Activated CD4-positive, alpha-beta memory T cell treated with anti-CD3 and anti-CD28 coated beads for 36 hours (primary cell): ENCODE data around the gene PRAMEF5. TPM values are rescaled to one million over a fixed set of nuclear protein-coding genes. Genes with fewer than 3 reads are reported as not detected.
"Not testable (repeated sequence)": the region's sequence is repeated elsewhere in the genome, so short reads cannot be mapped to it uniquely, and the experiment has no call there.

Source experiments
- CTCF ChIA-PET: fragments of 350-600 bp; sonication (Branson Sonifier 250); formaldehyde crosslinking; loops from one replicate; lab custom pipeline; 2021; ENCODE audit warnings: antibody characterized with exemption, inconsistent platforms; lab: Charles Lee
- POLR2A ChIA-PET: fragments of 350-600 bp; sonication (Branson Sonifier 250); formaldehyde crosslinking; loops from one replicate; lab custom pipeline; 2021; ENCODE audit warnings: antibody characterized with exemption; lab: Charles Lee
- DNase-seq: peaks from one replicate; pipeline ENCODE4 v3.0.0-alpha.2; 2020
- H3K27ac Mint-ChIP-seq: one replicate; pipeline ENCODE4 v1.8.0; 2021; ENCODE audit warnings: mixed read lengths
- H3K27me3 Mint-ChIP-seq: one replicate; pipeline ENCODE4 v1.8.0; 2021; ENCODE audit warnings: mixed read lengths
- H3K36me3 Mint-ChIP-seq: one replicate; pipeline ENCODE4 v1.8.0; 2021; ENCODE audit warnings: mixed read lengths
- H3K4me1 Mint-ChIP-seq: one replicate; pipeline ENCODE4 v1.8.0; 2021; ENCODE audit warnings: low read depth, mixed read lengths
- H3K4me3 Mint-ChIP-seq: one replicate; pipeline ENCODE4 v1.8.0; 2021; ENCODE audit warnings: mild to moderate bottlenecking, mixed read lengths
- H3K9me3 Mint-ChIP-seq: one replicate; pipeline ENCODE4 v1.8.0; 2021; ENCODE audit warnings: mixed read lengths
- intact Hi-C: fragments of 100-400 bp; cut with micrococcal nuclease; formaldehyde crosslinking; loops from one replicate; pipeline ENCODE4 v1.15.1; 2023
- total RNA-seq, 2 experiments: library from RNA; stranded (reverse); gene quantifications; one replicate each; pipeline ENCODE4 v1.2.3, GENCODE V29; 2021

The PRAMEF5 gene
- total RNA-seq, 2 experiments from 2014 or later = not detected

DNA sequence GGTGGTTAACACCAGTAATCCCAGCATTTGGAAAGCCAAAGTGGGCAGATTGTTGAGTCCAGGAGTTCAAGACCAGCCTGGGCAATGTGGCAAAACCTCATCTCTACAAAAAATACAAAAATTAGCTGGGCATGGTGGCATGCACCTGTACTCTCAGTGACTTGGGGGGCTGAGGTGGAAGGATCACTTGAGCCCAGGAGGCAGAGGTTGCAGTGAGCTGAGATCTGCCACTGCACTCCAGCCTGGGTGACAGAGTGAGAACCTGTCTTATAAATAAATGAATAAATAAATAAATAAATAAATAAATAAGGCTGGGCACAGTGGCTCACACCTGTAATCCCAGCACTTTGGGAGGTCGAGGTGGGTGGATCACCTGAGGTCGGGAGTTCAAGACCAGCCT lies 21.9 kb upstream of the PRAMEF5 start:
- intact Hi-C loops, H3K4me1 Mint-ChIP-seq, H3K9me3 Mint-ChIP-seq, POLR2A ChIA-PET, DNase-seq, H3K4me3 Mint-ChIP-seq, H3K27ac Mint-ChIP-seq, H3K27me3 Mint-ChIP-seq, H3K36me3 Mint-ChIP-seq, CTCF ChIA-PET: not testable (repeated sequence)

GRCh38 chr1:13234057-13234456 lies 19.9 kb upstream of the PRAMEF5 start:
- CTCF ChIA-PET, DNase-seq, H3K9me3 Mint-ChIP-seq, H3K4me1 Mint-ChIP-seq, H3K4me3 Mint-ChIP-seq, H3K36me3 Mint-ChIP-seq, intact Hi-C loops, POLR2A ChIA-PET, H3K27me3 Mint-ChIP-seq, H3K27ac Mint-ChIP-seq: not testable (repeated sequence)

GRCh38 chr1:13237572-13237971 lies 16.4 kb upstream of the PRAMEF5 start:
- DNase-seq, H3K27me3 Mint-ChIP-seq, H3K4me1 Mint-ChIP-seq, POLR2A ChIA-PET, H3K4me3 Mint-ChIP-seq, H3K9me3 Mint-ChIP-seq, intact Hi-C loops, H3K27ac Mint-ChIP-seq, H3K36me3 Mint-ChIP-seq, CTCF ChIA-PET: not testable (repeated sequence)

DNA sequence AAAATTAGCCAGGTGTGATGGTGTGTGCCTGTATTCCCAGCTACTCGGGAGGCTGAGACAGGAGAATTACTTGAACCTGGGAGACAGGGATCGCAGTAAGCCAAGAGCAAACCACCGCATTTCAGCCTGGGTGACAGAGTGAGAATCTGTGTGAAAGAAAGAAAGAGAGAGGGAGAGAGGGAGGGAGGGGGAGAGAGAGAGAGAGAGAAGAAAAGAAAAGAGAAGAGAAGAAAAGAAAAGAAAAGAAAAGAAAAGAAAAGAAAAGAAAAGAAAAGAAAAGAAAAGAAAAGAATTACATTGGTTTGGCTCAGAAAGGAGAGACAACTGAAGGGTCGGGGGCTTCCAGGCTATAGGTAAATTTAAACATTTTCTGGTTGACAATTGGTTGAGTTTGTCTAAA lies 14.4 kb upstream of the PRAMEF5 start:
- H3K4me1 Mint-ChIP-seq, H3K27me3 Mint-ChIP-seq, DNase-seq, H3K9me3 Mint-ChIP-seq, H3K27ac Mint-ChIP-seq, H3K36me3 Mint-ChIP-seq, CTCF ChIA-PET, POLR2A ChIA-PET, H3K4me3 Mint-ChIP-seq, intact Hi-C loops: not testable (repeated sequence)

GRCh38 chr1:13243536-13244263 lies 10.3 kb upstream of the PRAMEF5 start:
- H3K9me3 Mint-ChIP-seq, intact Hi-C loops, H3K4me3 Mint-ChIP-seq, H3K27ac Mint-ChIP-seq, H3K36me3 Mint-ChIP-seq, CTCF ChIA-PET, H3K27me3 Mint-ChIP-seq, DNase-seq, H3K4me1 Mint-ChIP-seq, POLR2A ChIA-PET: not testable (repeated sequence)

GRCh38 chr1:13245841-13246553 lies 8.0 kb upstream of the PRAMEF5 start:
- POLR2A ChIA-PET, H3K27ac Mint-ChIP-seq, DNase-seq, H3K36me3 Mint-ChIP-seq, H3K4me3 Mint-ChIP-seq, H3K9me3 Mint-ChIP-seq, intact Hi-C loops, H3K27me3 Mint-ChIP-seq, H3K4me1 Mint-ChIP-seq, CTCF ChIA-PET: not testable (repeated sequence)

GRCh38 chr1:13246554-13246871 lies 7.5 kb upstream of the PRAMEF5 start:
- H3K9me3 Mint-ChIP-seq, H3K36me3 Mint-ChIP-seq, H3K27me3 Mint-ChIP-seq, CTCF ChIA-PET, H3K4me3 Mint-ChIP-seq, H3K4me1 Mint-ChIP-seq, H3K27ac Mint-ChIP-seq, POLR2A ChIA-PET, intact Hi-C loops, DNase-seq: not testable (repeated sequence)

- H3K27me3 Mint-ChIP-seq, H3K4me1 Mint-ChIP-seq, CTCF ChIA-PET, H3K9me3 Mint-ChIP-seq, H3K36me3 Mint-ChIP-seq, intact Hi-C loops, POLR2A ChIA-PET, H3K4me3 Mint-ChIP-seq, DNase-seq, H3K27ac Mint-ChIP-seq: not testable (repeated sequence)
Measured at GRCh38 chr1:13247122-13247521, 6.9 kb upstream of the PRAMEF5 start.

DNA sequence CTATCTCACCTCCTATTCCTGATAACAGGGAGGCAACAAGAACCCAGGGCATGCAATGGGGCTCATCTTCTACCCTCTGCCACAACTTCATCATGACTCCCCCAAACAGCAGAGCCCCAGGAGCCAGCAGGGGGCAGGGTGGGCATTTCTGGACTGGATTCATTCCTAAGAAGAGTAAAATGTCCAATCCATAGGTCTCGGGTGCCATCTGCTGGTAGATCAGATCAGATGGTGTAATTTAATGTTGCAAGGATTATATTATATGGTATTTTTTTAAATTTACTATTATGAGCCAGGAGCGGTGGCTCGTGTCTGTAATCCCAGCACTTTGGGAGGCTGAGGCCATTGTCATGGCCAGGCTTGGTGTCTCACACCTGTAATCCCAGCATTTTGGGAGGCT lies 11.1 kb downstream of the PRAMEF5 start:
- H3K9me3 Mint-ChIP-seq, CTCF ChIA-PET, H3K4me3 Mint-ChIP-seq, intact Hi-C loops, H3K36me3 Mint-ChIP-seq, H3K27me3 Mint-ChIP-seq, POLR2A ChIA-PET, H3K4me1 Mint-ChIP-seq, H3K27ac Mint-ChIP-seq, DNase-seq: not testable (repeated sequence)

GRCh38 chr1:13277016-13277415 lies 23.0 kb downstream of the PRAMEF5 start:
- CTCF ChIA-PET, H3K9me3 Mint-ChIP-seq, DNase-seq, H3K36me3 Mint-ChIP-seq, H3K4me3 Mint-ChIP-seq, H3K27me3 Mint-ChIP-seq, H3K4me1 Mint-ChIP-seq, intact Hi-C loops, POLR2A ChIA-PET, H3K27ac Mint-ChIP-seq: not testable (repeated sequence)

DNA sequence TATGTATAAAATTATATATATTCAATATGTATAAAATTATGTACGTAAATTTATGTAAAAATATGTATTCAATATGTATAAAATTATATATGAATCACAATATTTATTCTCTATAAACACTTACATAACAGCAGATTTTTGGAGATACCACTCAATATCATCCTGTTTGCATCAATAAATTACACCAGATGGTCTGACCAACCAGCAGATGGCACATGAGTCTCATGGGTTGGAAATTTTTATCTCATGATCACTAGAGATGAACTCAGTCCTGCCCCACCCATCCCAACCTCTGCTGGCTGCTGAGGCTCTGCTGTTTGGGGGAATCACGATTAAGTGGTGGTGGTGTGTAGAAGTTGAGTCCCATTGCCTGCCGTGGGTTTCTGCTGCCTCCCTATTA lies 25.6 kb downstream of the PRAMEF5 start:
- H3K4me1 Mint-ChIP-seq, H3K27ac Mint-ChIP-seq, H3K27me3 Mint-ChIP-seq, H3K4me3 Mint-ChIP-seq, H3K36me3 Mint-ChIP-seq, POLR2A ChIA-PET, H3K9me3 Mint-ChIP-seq, DNase-seq, CTCF ChIA-PET, intact Hi-C loops: not testable (repeated sequence)

GRCh38 chr1:13285037-13285436 lies 31.0 kb downstream of the PRAMEF5 start, which contains the start of gene PRAMEF8:
Gene PRAMEF8, minus strand, starts transcription at chr1:13285137. Its CDS starts 1,046 bp downstream, at chr1:13284091.
- H3K4me1 Mint-ChIP-seq, CTCF ChIA-PET, intact Hi-C loops, H3K36me3 Mint-ChIP-seq, H3K9me3 Mint-ChIP-seq, H3K27ac Mint-ChIP-seq, H3K4me3 Mint-ChIP-seq, H3K27me3 Mint-ChIP-seq, DNase-seq, POLR2A ChIA-PET: not testable (repeated sequence)

- H3K4me1 Mint-ChIP-seq, CTCF ChIA-PET, H3K27ac Mint-ChIP-seq, POLR2A ChIA-PET, H3K9me3 Mint-ChIP-seq, H3K4me3 Mint-ChIP-seq, intact Hi-C loops, DNase-seq, H3K36me3 Mint-ChIP-seq, H3K27me3 Mint-ChIP-seq: not testable (repeated sequence)
Measured at GRCh38 chr1:13289030-13289429, 35.0 kb downstream of the PRAMEF5 start.
